Chondrocyte (in vitro differentiated cells): Measurements from ENCODE around the gene ANKRD16. TPM values are rescaled to one million over a fixed set of nuclear protein-coding genes. Genes with fewer than 3 reads are reported as not detected.

Experiments
- DNase-seq: peaks from one replicate; pipeline ENCODE4 v3.0.0; 2021; ENCODE audit warnings: mixed read lengths, low spot score
- H3K27ac Mint-ChIP-seq: one replicate; pipeline ENCODE4 v1.8.0; 2021; ENCODE audit warnings: mild to moderate bottlenecking, moderate library complexity, mixed read lengths; ENCODE audit not compliant: unreplicated experiment
- H3K27me3 Mint-ChIP-seq: 2 replicates; pipeline ENCODE4 v1.8.0; 2021; ENCODE audit warnings: low read depth, mixed read lengths
- H3K36me3 Mint-ChIP-seq: 2 replicates; pipeline ENCODE4 v1.8.0; 2021; ENCODE audit warnings: low read depth, mixed read lengths
- H3K4me1 Mint-ChIP-seq: 2 replicates; pipeline ENCODE4 v1.8.0; 2021; ENCODE audit warnings: low read depth, mild to moderate bottlenecking, mixed read lengths
- H3K4me3 Mint-ChIP-seq: one replicate; pipeline ENCODE4 v1.8.0; 2021; ENCODE audit warnings: mild to moderate bottlenecking, moderate library complexity, mixed read lengths; ENCODE audit not compliant: unreplicated experiment
- H3K9me3 Mint-ChIP-seq: 2 replicates; pipeline ENCODE4 v1.8.0; 2021; ENCODE audit warnings: low read depth, mixed read lengths
- CTCF ChIP-seq: fragments of 200-600 bp; sonication (generic); IDR thresholded peaks from 2 replicates; pipeline ENCODE4 v1.5.0; 2021; ENCODE audit warnings: antibody characterized with exemption, mild to moderate bottlenecking, moderate library complexity
- total RNA-seq: library from RNA; stranded (reverse); gene quantifications from 3 replicates; pipeline ENCODE4 v1.2.1, GENCODE V29; 2021

ANKRD16 gene
- total RNA-seq, 1 donor from 2014 or later: 5.8 TPM

GRCh38 chr10:5835446-5836095 lies 54.1 kb downstream of the ANKRD16 start:
- no peak overlapping the region for H3K4me3 Mint-ChIP-seq
- H3K9me3 Mint-ChIP-seq: no peaks in the 10 kb centered on the region
- no peaks in the 10 kb centered on the region for H3K36me3 Mint-ChIP-seq
- no peaks in the 10 kb centered on the region for H3K27me3 Mint-ChIP-seq
- no peak overlapping the region for H3K27ac Mint-ChIP-seq
- H3K4me1 Mint-ChIP-seq: peaks cover 6% of the 10 kb centered on the region
- DNase-seq: peak; percentile 69
- no peak for TF ChIP-seq CTCF

GRCh38 chr10:5833814-5834213 lies 55.9 kb downstream of the ANKRD16 start:
- Mint-ChIP-seq H3K4me3 (no peak overlapping the region), H3K27ac (no peak overlapping the region), H3K9me3 (no peaks in the 10 kb centered on the region), H3K36me3 (no peaks in the 10 kb centered on the region), H3K27me3 (no peaks in the 10 kb centered on the region), H3K4me1 (no peaks in the 10 kb centered on the region)
- no peak for TF ChIP-seq CTCF
- DNase-seq: peak; percentile 42

GRCh38 chr10:5832946-5833345 lies 56.7 kb downstream of the ANKRD16 start:
- Mint-ChIP-seq H3K27me3 (no peaks in the 10 kb centered on the region), H3K4me3 (no peak overlapping the region), H3K36me3 (no peaks in the 10 kb centered on the region), H3K4me1 (no peaks in the 10 kb centered on the region), H3K27ac (no peak overlapping the region), H3K9me3 (no peaks in the 10 kb centered on the region)
- TF ChIP-seq CTCF: no peak
- peak; percentile 87 for DNase-seq

DNA sequence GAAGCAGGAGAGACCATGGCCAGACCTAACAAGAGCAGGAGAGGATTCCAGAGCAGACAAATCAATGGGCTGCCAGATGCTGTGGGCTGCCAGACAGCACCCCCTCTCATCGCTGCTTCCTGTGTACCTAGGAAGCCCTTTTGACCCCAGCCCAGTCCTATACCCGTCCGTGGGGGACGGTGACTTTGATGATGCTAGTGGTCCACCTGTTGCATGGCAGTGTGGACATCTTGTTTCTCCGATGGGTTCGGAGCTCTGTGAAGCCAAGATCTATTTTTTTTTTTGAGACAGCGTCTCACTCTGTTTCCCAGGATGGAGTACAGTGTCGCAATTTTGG lies 58.3 kb downstream of the ANKRD16 start:
- no peak for DNase-seq
- no peak overlapping the region for H3K4me3 Mint-ChIP-seq
- H3K4me1 Mint-ChIP-seq: no peaks in the 10 kb centered on the region
- TF ChIP-seq CTCF: no peak
- no peaks in the 10 kb centered on the region for H3K27me3 Mint-ChIP-seq
- no peaks in the 10 kb centered on the region for H3K9me3 Mint-ChIP-seq
- H3K27ac Mint-ChIP-seq: no peak overlapping the region
- no peaks in the 10 kb centered on the region for H3K36me3 Mint-ChIP-seq

DNA sequence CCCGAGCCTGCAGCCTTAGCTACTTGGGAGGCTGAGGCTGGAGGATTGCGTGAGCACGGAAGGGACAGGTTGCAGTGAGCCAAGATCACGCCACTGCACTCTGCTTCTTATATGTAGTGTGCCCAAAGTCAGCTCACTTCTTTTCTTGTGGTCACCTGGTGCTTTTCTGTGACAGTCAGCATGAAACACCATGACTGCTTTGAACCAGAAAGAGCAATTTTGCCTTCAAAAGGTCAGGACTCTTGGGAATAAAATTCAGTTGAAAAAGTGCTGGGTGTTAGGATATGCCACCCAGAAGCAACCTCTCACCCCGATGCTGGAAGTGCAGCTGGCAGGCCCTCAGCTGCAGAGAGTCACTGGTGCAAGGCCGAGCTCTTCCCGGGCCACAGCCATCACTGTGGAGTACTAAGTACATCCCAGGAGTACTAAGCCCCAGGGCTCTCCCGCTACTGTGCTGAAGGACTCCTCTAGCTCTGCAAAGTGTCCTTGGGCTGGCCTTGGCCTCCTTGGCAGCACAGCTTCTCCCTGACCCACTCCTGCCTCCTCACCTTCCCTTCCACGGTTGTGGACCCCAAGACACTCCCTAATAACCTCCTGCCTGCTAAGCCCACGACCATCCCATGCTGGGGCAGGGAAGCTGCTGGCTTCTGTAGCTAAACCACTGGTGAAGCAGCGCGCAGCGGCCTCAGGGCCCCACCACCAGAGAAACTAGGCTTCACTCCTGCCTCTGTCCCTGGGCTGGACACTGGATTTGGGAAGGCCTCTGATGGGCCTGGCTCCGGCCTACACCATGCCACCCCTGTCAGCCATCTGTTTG lies 58.9 kb downstream of the ANKRD16 start:
- Mint-ChIP-seq H3K9me3 (no peaks in the 10 kb centered on the region), H3K4me1 (no peaks in the 10 kb centered on the region), H3K36me3 (no peaks in the 10 kb centered on the region), H3K4me3 (no peak overlapping the region), H3K27ac (no peak overlapping the region), H3K27me3 (no peaks in the 10 kb centered on the region)
- no peak for TF ChIP-seq CTCF
- peak; percentile 64 for DNase-seq
